GM15510 (cell line): ENCODE data around the gene OR1S2.
"Not testable (repeated sequence)": the region's sequence is repeated elsewhere in the genome, so short reads cannot be mapped to it uniquely, and the experiment has no call there.

Source experiments
- POLR2A ChIP-seq: IDR thresholded peaks from 3 replicates; pipeline ENCODE4 v1.6.1; 2011; ENCODE audit warnings: borderline replicate concordance; ENCODE audit not compliant: insufficient read length; ENCODE audit errors: extremely low read depth

Gene OR1S2, protein sequence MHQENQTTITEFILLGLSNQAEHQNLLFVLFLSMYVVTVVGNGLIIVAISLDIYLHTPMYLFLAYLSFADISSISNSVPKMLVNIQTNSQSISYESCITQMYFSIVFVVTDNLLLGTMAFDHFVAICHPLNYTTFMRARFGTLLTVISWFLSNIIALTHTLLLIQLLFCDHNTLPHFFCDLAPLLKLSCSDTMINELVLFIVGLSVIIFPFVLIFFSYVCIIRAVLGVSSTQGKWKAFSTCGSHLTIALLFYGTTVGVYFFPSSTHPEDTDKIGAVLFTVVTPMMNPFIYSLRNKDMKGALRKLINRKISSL

DNA sequence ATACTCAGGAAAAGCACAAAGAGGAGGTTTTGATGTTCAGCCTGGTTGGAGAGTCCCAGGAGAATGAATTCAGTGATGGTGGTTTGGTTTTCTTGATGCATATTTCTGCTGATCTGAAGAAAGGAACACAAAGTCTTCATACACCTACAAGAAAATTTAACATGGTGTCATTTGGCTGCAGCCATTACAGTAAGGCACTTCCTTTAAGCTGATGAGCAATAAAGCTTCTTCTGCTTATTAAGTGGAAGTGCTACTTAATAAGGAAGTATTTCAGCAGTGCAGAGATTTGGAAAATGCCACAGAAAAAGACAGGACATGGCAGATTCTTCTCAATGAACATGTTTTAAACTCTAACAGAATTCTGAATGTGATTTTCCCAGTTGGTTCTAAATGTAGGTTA, at the start of gene OR1S2:
Gene OR1S2, minus strand, starts transcription at position 101 of the 400 bp plus-strand sequence. Its CDS starts 0 bp downstream, at position 101.
- TF ChIP-seq POLR2A = no peak

DNA sequence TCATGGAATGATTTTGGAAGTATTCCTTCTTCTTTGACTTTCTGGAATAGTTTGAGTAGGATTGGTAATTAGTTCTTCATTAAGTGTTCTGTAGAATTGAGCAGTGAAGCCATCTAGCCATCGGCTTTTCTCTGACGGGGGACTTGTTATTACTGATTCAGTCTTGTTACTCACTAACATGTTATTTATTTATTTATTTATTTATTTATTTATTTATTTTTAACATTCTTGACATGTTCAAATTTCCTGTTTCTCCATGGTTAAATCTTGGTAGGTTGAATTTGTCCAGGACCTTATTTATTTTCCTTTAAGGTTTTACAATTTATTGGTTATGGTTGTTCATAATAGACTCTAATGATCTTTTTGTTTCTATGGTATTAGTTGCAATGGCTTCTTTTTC, 40.0 kb upstream of the OR1S2 start:
- TF ChIP-seq POLR2A = no peak

DNA sequence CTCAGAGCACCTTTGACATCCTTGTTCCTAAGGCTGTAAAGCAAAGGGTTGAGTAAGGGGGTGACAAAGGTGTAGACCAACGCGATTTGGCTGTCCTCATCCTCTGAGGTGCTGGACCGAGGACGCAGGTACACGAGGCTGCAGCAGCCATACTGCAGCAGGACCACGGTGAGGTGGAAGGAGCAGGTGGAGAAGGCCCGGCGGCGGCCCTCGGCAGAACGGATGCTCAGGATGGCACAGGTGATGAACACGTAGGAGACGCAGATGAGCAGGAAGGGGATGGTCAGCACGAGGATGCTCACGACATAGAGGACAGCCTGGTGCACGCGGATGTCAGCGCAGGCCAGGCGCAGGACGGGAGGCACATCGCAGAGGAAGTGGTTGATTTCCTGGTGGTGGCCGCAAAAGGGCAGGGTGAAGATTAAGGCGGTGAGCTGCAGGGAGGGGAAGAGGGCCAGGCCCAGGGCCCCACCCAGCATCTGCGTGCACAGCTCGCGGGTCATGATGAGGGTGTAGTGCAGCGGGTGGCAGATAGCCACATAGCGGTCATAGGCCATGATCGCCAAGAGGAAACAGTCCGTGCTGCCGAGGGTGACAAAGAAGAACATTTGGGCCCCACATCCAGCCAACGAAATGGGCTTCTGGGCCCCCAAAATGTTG, 24.1 kb upstream of the OR1S2 start:
- TF ChIP-seq POLR2A = no peak

DNA sequence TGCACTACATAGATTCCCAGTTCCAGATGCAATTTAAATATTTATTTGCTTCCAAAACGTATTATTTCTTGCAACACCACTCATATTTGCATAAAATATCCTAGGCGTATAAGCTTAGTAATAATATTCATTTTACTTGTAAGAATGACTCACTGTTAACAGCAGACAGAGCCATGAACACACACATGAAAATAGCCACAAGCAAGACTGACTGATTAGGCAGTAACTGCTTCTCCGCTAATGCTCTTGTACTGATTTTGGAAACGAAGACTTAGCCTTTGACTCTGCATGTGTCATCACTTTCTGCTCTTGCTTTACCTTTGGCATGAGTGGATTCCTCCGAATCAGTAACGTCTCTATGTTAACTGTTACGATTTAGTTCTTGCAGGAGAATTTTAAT, 18.8 kb upstream of the OR1S2 start:
- no peak for TF ChIP-seq POLR2A

DNA sequence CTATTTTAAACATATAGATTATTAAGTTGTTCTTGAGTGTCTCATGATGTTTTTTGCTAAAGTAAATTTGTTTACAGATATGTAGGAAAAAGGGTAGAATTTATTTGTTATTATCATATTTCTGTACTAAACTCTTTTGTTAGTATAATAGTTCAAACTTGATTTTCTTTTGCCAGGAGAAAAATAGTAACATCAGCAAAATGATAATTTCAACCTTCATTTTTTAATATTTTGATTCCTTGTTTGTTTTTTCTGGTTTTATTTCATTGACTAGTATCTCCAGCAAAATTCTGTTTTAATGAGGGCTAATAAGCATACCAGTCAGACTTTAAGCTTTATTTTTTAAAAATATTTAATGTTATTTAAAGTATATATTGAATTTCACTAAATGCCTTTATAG, 12.5 kb upstream of the OR1S2 start:
- no peak for TF ChIP-seq POLR2A

DNA sequence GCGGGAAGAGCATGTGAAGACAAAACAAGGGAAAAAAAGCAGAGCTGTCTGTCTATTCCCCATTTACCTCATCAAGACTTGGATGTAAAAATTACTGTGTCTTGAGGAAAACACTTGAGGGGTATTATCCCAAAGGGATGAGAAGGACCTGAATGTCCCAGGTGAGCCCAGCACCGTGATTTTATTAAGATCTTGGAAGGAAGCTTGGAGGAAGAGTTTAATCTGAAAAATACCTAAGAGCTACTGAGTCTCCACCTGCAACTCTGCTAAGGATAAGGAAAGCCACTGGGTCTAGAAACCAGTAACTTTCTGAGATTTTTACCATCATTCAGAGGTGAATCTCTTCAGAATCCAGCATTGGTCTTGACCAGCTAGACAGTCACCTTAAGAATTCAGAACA, 8.5 kb upstream of the OR1S2 start, which contains the start of gene OR1S1:
Gene OR1S1, plus strand, starts transcription at position 301 of the 400 bp plus-strand sequence.
- TF ChIP-seq POLR2A = not testable (repeated sequence)

DNA sequence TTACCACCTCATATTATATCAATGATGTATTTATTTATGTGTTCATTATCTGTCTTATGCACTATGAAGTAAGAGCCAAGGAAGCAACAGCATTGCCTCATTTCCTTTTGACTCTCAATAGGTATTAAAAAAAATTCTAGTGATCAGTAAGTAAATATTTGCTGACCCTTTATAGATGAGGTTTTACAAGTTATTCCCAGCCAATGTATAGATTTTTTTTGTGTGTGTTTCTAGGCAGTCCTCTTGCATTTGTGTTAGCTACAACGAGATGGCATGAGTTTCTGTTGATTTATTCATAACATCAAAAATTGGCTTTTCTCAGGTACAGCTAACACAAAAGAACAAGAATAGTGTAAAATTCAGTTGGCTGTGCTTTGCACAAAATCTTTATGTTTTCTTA, 4.7 kb downstream of the OR1S2 start:
- TF ChIP-seq POLR2A = no peak

DNA sequence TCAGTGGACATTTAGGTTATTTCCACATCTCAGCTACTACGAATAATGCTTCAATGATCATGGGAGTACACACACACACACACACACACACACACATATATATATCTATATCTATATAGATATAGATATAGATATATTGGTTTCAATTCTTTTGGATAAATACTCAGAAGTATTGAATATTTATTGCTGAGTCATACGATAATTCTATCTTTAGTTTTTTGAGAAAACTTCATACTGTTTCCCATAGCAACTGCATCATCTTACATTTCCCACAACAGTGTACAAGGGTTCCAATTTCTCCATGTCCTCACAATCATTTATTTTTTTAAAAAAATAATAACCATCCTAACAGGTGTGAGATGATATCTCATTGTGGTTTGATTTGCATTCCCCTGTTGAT, 8.0 kb downstream of the OR1S2 start:
- no peak for TF ChIP-seq POLR2A

DNA sequence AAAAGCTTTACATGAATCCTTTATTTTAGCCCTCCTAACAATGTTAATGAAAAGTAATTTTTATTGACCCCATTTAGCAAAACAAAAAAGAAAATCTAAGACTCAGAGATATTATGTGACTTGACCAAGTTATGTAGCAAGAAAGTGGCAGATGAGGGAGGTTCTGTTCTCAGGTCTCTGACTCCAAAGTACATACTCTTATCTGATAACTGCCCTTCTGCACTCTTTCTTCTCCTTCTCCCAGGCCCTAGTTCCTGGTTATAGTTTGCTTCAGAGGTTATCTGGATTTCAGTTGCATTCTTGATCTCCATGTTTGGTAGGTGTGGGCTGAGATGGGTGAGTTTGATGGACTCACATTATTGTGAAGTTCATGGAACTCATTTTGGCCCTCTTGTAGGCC, 10.6 kb downstream of the OR1S2 start:
- TF ChIP-seq POLR2A = no peak

DNA sequence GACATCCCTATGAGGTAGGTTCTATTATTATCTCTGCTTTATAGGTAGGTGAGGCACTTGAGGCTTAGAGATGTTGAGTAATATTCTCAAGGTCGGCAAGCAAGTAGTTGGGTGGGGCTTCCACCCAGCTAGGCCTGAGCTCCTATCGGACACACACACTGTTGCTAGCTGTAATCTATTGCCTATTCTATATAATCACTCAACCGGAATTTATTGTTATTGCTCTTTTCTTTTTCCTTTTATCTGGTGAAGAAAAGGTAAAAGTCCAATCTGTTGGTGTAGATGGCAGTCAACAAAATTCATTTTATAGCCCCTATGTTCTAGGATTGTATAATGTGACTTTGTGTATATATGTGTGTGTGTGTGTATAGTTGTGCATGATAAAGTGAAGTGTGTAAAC, 11.7 kb downstream of the OR1S2 start:
- TF ChIP-seq POLR2A = no peak

DNA sequence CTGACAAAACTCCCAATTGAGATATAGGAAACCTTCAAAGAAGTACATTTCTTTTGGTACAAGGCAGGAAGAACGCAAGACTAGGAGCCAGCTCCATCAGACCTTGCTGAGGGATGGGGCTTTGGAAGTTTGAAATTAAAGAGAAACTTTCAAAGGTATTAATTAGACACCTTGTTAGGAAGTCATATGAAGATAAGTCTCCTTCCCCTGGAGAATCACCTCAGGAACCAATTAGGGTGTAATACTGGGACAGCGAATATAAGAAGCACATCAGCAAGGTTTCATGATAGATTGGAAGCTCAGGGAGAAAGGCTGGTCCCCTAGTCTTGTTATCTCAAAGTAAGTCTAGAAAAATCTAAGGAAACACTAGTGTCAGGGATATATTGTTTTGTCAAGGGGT, 15.2 kb downstream of the OR1S2 start, which contains the start of gene OR9Q2:
Gene OR9Q2, plus strand, starts transcription at position 301 of the 400 bp plus-strand sequence. CDS start 1,421 bp downstream, outside the sequence.
- TF ChIP-seq POLR2A = no peak

DNA sequence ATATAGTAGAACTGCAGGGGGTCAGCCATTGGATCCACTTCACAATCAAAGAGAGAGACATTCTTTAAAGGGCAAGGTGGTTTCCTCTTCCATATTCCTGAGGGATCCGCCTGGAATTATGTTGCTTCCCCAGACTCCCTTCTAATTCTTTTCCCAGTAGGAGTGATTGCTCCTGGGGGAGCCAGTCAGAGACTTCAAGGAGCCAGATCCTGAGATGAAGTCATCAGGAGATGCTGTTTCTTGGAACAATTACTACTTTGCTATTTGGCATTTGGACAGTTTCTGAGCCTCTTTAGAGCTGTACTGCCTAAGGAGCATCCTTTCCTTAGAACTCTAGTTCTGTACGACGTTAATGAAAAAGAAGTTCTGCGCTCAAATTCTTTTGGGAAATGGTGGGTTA, 17.0 kb downstream of the OR1S2 start:
- no peak for TF ChIP-seq POLR2A

DNA sequence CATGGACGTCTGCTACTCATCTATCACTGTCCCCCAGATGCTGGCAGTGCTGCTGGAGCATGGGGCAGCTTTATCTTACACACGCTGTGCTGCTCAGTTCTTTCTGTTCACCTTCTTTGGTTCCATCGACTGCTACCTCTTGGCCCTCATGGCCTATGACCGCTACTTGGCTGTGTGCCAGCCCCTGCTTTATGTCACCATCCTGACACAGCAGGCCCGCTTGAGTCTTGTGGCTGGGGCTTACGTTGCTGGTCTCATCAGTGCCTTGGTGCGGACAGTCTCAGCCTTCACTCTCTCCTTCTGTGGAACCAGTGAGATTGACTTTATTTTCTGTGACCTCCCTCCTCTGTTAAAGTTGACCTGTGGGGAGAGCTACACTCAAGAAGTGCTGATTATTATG, 24.3 kb downstream of the OR1S2 start:
- TF ChIP-seq POLR2A = no peak

DNA sequence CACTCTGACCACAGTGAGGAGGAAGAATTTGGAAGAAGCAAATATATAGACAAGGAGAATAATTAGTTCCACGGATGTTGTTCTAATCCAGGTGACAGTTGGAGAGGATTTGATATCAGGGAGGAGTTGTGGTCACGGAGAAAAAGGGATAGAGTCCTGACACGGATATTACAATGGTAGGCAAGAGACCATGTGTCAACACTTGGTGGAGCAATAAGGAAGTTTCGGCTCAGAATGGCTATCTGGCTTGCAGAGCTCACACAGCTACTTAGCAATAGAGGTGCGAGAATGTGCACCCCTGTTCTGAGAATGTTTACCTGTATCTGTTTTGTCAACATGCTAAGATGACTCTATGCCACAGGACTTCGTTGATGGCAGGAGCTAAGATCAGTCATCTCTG, 25.5 kb downstream of the OR1S2 start:
- TF ChIP-seq POLR2A = no peak

DNA sequence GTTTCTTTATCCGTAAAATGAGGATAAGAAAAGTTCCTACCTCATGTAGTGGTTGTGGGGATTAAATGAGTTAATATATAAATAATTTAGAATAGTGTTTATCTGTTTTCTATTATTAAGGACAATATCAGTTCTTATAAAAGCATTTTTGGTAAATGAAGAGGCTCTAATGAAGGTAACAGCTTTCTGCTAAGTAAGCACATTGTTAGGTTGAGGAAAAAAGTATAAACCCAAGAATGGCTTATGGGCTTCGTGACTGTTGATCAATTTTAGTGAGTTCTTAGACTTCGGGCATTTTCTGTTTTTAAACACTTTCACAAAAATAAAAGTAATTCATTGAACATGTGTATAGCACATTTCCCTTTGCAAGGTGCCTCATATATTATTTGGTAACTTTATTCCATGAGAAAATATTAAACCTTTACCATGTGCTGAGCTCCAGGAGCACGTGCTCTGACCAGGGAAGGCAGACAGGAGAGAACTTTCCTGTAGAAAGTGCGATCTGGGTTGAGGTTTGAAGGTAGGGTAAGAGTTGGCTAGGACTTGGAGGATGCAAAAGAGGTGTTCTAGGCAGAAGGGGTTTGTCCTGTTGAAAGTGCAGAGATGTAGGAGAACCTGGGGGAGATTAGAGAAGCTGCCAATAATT, 26.4 kb downstream of the OR1S2 start:
- no peak for TF ChIP-seq POLR2A
